ENCODE results near the gene GNG7.

DNA sequence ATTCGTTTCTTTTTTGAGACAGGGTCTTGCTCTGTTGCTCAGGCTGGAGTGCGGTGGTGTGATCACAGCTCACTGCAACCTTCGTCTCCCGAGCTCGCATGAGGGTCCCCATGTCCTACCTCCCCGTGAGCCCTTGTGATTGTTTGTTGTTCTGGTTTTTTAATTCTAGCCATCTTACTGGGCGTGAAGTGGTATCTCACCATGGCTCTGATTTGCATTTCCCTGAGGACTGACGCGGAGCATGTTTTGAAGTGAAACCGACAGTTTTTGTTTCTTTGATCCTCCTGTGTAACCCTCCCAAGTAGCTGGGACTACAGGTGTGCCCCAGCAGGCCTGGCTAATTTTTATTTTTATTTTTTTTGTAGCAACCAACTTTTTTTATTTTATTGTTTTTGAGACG, 21.7 kb downstream of the GNG7 start:
- no peak for TF ChIP-seq CTCF (IDR thresholded peaks at IDR 0.05; ENCODE audit: low read length)
- no peak for TF ChIP-seq EZH2 (optimal IDR thresholded peaks at IDR 0.05; ENCODE audit: low read depth, low read length)

Data from MM.1S (cell line).